Effector CD8-positive, alpha-beta T cell (primary cell): ENCODE data around the gene KRT6B.
"Not testable (repeated sequence)": the region's sequence is repeated elsewhere in the genome, so short reads cannot be mapped to it uniquely, and the experiment has no call there.

ENCODE experiments used
- DNase-seq: peaks from one replicate; lab custom pipeline; 2025; lab: John Stamatoyannopoulos, UW

The KRT6B gene

GRCh38 chr12:52469853-52470252, 17.9 kb upstream of the KRT6B start:
- DNase-seq, result no peak

GRCh38 chr12:52464897-52465296, 13.0 kb upstream of the KRT6B start:
- DNase-seq, result no peak

DNA sequence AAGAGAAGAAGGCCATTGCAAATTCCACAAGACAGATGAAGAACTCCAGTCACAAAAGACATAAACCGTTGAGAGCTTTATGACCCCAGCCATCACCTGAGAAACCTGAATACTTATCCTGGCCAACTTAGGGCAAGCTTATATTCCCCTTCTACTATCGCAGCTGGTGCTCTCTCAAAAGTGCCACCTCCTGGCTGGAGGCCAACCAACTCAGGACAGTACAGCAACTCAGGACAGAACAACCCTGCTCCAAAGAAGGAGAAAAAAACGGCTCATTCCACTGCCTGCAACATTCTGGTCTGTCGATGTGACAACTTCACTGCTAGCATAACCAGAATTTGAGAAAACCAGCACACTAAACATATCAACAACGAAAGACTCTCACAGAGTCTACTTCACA, 9.7 kb upstream of the KRT6B start:
- no peak for DNase-seq

DNA sequence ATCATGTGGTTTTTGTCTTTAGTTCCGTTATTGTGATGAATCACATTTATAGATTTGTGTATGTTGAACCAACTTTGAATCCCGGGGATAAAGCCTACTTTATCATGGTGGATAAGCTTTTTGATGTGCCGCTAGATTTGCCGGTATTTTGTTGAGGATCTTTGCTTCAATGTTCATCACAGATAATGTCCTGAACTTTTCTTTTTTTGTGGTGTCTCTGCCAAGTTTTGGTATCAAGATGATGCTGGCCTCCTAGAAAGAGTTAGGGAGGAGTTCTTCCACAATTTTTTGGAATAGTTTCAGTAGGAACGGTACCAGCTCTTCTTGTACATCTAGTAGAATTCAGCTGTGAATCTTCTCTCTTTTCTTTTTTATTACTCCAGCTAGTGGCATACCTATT, 6.9 kb upstream of the KRT6B start:
- no peak for DNase-seq

GRCh38 chr12:52455821-52456220, 3.9 kb upstream of the KRT6B start:
- DNase-seq, result no peak

DNA sequence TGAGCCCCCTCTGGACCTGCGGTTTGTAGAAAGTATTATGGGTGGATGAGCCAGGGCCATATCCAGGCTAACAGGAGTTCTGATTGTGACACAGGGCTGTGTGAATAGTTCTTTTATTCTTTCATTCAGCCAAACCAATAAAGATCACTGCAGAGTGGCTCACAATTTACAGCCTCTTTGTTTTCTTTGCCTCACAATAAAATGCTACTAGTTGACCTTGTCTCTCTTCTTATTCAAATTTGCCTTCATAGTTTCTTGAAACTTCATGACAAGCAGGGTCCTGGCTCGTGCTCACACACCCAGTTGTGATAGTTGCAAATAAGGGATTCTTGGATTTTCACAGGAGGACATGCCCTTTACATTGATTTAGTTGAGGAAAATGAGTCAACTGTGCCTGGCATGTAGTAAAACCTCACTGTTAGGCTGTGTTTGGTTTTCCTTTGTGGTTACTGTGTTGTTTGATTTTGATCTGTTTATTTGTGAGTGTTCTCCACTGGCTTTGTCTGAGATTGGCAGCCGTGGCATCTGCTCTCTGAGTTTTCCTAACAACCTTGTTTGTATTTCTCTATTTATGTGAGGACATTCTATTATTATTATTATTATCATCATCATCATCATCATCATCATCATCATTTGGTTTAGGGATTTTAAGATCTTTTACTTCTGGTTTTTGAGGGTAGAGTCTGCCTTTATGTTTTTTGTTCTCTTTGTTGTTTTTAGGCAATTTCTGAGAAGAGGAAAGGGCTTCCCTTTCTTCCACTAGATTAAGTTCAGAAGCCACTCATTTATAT, 2.7 kb upstream of the KRT6B start:
- no peak for DNase-seq

- no peak for DNase-seq
Measured at GRCh38 chr12:52448228-52448627, 3.7 kb downstream of the KRT6B start.

- not testable (repeated sequence) for DNase-seq
Measured at GRCh38 chr12:52447196-52447595, 4.8 kb downstream of the KRT6B start.

DNA sequence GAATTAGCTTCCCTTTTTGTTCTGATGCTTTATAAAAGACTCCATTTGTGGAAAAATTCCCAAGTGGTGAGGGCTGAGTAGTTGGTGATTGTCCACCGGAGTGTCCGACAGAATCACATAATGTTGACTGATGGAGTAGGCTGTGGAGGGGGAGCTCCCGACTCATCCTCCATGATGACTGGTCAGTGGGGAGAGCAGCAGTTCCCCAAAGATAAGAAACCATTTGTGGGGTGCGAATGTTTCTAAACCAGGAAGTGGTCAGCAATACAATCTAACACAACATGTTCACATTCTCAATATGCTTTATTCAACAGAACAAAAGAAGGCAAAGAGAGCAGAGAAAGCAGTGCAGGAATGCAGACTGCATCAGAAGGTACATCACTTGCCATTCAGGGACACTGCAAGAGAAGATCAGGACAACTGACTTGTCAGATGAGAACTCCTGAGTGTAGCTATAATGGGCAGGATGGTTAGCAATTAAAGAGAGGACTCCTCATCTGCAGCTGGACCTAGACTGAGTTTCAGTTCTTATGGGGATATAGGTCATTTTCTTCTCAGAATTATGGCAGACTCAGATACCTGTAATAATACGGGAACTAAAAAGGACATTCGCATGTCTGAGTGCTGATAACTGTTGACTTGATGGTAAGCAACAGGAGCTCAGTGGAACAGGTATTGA, 5.4 kb downstream of the KRT6B start:
- no peak for DNase-seq

DNA sequence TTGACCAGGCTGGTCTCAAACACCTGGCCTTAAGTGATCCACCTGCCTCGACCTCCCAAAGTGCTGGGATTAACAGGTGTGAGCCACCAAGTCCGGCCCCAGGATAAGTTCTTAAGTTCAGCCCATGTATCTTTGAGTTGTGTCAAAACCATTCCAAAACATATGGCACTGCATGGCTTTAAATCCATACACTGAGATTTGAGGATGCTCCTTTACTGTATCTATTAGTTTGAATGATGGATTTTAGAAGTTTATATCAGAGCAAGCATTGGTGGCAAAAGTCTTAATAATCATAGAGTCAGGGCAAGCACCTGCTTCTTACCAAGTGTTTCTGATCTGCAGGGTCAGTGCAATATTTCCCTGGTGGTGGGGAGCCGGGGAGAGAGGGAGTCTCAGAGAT, 6.1 kb downstream of the KRT6B start:
- no peak for DNase-seq

GRCh38 chr12:52444647-52445595, 7.0 kb downstream of the KRT6B start:
- no peak for DNase-seq

DNA sequence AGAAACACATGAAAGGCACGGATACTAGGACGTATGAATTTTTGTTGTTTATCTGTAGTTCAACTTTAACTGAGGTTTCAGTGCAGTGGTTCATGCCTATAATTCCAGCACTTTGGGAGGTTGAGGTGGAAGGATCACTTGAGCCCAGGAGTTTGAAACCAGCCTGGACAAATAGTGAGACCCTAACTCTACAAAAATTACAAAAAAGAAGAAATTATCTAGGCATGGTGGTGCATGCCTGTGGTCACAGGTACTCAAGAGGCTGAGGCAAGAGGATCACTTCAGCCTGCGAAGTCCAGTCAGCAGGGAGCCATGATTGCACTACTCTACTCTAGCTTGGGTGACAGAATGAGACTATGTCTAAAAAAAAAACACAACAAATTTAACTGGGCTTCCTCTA, 8.0 kb downstream of the KRT6B start:
- no peak for DNase-seq

GRCh38 chr12:52442600-52443061, 9.3 kb downstream of the KRT6B start:
- no peak for DNase-seq

GRCh38 chr12:52441320-52441911, 10.5 kb downstream of the KRT6B start:
- no peak for DNase-seq

DNA sequence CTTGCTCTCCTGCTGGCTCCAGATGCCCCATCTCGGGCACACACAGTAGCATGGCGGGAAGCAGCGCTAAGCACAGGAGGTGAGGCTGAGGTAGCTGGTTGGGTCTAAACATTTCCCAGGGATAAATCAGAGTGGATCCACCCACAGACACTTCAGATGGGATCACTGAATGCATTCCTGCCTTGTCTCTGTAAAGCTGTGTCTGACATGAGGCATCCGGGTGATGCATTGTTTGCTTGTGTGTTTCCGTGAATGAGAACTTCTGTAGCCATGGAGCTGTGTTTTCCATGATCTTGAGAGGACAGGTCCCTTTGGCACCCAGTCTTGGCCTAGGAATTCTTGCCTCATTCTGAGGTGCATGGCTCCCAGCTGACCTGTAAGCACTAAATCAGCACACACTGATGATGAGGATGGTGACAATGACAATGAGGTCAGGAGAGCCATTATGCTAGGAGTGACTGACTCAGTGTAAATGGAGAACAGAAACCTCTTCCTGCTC, 11.1 kb downstream of the KRT6B start:
- no peak for DNase-seq

DNA sequence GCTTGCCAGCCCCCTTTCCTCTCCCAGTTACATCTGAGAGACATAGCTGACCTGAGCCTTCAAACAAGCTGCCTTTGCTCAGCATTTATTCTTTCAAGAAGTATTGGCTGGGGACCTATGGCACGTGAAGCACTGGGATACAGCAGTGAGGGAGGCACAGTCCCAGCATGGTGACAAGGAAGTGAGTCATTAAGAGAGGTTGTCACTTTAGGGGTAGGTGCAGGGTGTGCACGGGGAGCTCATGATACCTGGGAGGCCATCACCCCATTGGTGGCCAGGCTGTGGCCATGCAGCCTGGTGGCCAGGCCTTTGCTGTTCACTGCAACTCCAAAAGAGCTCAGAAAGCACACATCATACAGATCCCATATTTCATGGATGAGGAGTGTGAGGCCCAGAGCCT, 12.1 kb downstream of the KRT6B start:
- no peak for DNase-seq

DNA sequence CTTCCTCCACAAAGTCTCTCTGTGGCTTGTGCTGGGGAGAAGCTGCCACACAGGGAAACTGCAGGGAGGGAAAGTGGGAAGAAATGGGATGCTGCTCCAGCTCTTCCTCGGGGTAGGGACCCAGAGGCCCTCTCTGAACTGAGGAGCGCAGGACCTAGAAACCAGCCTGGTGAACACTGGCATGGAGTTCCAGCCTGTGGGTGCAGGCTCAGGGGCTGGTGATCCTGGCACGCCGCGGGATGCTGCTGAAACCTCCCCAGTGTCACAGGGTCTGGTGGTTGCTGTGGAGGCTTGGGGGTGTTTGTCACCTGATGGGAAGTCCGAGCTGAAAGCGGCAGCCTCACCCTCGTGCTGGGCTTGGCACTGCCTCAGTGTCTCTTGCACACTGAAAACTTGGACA, 12.5 kb downstream of the KRT6B start:
- no peak for DNase-seq

DNA sequence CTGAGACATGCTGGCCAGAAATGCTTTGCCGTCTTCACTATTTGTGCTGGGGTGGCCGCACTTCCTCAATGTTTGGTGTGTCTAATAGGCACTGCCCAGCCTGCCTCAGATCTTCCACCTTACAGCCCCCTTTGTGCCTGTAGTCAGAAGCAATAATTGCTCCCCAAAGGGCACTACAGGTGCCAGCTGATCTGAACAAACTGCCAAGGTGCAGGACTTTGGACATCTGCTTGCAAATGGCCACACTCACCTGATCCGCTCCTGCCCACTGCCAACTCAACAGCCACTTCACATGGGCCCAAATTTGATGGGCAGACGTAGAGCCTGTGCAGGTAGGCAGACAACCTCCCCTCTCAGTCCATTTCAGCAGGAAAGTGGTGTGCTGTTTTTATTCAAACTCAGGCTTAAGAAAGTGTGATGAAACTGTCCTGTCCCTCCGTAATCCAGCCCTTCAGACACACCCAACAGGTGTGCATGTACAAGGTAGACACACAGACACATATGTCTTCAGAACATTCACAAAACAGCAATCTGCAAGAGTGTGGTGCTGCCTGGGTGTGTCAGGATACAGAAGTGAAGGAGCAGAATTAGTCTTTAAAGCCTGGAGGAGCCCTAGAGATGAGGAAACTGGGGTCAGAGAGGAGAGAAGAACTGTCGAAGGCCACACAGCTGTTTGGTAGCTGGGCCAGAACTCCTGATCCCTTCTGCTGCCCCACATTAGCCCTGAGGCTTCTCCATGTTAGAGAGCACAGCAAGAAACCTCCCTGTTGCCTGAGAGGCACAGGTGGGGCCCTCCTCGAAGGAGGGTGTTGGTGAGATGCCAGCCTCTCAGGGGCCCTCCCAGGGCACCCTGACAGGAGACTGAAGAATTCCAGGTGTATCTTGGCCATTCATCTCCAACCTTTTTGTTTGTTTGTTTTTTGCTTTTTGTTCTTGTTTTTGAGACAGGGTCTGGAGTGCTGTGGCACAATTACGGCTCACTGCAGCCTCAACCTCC, 13.3 kb downstream of the KRT6B start:
- no peak for DNase-seq

- no peak for DNase-seq
Measured at GRCh38 chr12:52437508-52437907, 14.4 kb downstream of the KRT6B start.

GRCh38 chr12:52436828-52437474, 15.0 kb downstream of the KRT6B start:
- no peak for DNase-seq
